IPS-18c (cell line): Measurements from ENCODE around the gene SLC66A3.
A peak's percentile ranks its signal among the peaks of the same experiment; 100 is the strongest.

Experiments used
- H3K4me3 ChIP-seq: 2 replicates; pipeline ENCODE4 v1.7.0; 2013; ENCODE audit warnings: low read depth, mild to moderate bottlenecking, low read length, moderate library complexity; ENCODE audit not compliant: insufficient read depth
- H3K9me3 ChIP-seq: one replicate; pipeline ENCODE4 v1.6.1; 2013; ENCODE audit warnings: mild to moderate bottlenecking, low read length, moderate library complexity; ENCODE audit not compliant: control insufficient read depth, insufficient read depth

Gene SLC66A3

GRCh38 chr2:11132036-11132671, 23.1 kb upstream of the SLC66A3 start:
- Histone ChIP-seq H3K4me3 (no peak overlapping the region), H3K9me3 (no peaks in the 10 kb centered on the region)

- peak overlapping the region; percentile 61 for H3K4me3 ChIP-seq
- H3K9me3 ChIP-seq: no peaks in the 10 kb centered on the region
These were observed 21.9 kb upstream of the SLC66A3 start for GRCh38 chr2:11133238-11133935.

GRCh38 chr2:11133936-11134320, 21.3 kb upstream of the SLC66A3 start:
- no peaks in the 10 kb centered on the region for H3K9me3 ChIP-seq
- H3K4me3 ChIP-seq: no peak overlapping the region; the same call in 1 of the 2 replicates

DNA sequence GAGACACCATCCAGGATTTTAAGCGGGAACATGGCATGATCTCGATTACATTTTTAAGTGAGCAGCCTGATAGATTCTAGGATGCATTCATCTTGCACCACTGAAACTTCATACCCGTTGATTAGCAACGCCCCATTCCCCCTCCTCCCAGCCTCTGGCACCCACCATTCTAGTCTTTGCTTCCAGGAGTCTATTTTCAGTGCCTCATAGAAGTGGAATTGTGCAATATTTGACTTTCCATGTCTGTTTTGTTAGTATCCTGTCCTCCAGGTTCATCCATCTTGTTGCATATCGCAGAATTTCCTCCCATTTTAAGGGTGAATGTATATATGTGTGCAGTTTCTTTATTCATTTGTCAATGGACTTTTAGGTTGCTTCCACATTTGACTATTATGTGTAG, 20.9 kb upstream of the SLC66A3 start:
- Histone ChIP-seq H3K9me3 (peaks cover 2% of the 10 kb centered on the region), H3K4me3 (no peak overlapping the region)

DNA sequence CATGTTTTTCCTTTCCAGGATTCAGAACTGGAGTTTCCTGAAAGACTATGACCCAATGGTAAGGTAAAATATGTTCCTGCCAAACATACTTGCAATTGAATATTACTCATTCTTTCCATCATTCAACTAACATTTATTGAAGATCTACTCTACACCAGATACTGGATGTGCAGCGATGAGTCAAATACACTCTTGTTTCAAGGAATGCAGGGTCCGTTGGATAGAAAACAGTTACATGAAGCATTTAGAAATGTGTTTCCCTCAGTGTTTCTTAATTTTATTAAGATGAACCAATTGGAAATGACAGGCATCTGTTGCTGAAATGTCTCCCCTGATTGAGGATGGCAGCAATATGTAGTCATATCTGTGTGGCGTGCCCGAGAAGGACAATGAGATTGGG, 14.8 kb upstream of the SLC66A3 start:
- peaks cover 2% of the 10 kb centered on the region for H3K9me3 ChIP-seq
- no peak overlapping the region for H3K4me3 ChIP-seq

DNA sequence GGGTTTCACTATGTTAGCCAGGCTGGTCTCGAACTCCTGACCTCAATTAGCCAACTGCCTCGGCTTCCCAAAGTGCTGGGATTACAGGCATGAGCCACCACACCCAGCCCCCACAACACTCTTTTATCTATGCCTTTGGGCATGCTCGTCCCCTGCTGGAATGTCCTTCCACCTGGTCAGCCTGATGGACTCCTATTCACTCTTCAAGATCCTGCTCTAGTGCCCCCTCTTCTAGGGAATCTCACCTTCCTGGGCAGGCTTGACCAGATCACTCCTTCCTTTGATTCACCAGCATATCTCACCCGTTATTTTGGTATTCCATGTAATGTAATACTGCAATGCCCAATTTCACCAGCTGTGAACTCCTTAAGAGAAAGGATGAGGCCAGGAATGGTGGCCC, 13.9 kb upstream of the SLC66A3 start:
- Histone ChIP-seq H3K9me3 (peaks cover 2% of the 10 kb centered on the region), H3K4me3 (no peak overlapping the region)

- no peak overlapping the region for H3K4me3 ChIP-seq
- H3K9me3 ChIP-seq: peaks cover 2% of the 10 kb centered on the region
These were observed 12.9 kb upstream of the SLC66A3 start for GRCh38 chr2:11142330-11142729.

GRCh38 chr2:11142987-11143386, 12.3 kb upstream of the SLC66A3 start:
- H3K9me3 ChIP-seq: peaks cover 2% of the 10 kb centered on the region

GRCh38 chr2:11144077-11144737, 11.1 kb upstream of the SLC66A3 start:
- peaks cover under 1% of the 10 kb centered on the region for H3K9me3 ChIP-seq
- no peak overlapping the region for H3K4me3 ChIP-seq

More at GRCh38 chr2:11142987-11143386, 12.3 kb upstream of the SLC66A3 start:
- no peak overlapping the region for H3K4me3 ChIP-seq

DNA sequence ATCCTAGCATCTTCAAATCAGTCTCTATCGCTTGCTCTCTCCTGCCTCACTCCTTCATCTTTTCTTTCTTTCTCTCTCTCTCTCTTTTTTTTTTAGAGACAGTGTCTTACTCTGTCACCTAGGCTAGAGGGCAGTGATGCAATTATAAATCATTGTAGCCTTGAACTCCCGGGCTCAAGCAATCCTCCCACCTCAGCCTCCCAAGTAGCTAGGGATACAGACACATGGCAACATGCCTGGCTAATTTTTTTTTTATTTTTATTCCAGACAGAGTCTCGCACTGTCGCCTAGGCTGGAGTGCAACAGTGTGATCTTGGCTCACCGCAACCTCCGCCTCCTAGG, 10.6 kb upstream of the SLC66A3 start:
- Histone ChIP-seq H3K9me3 (no peaks in the 10 kb centered on the region), H3K4me3 (no peak overlapping the region)

GRCh38 chr2:11145350-11145749, 9.9 kb upstream of the SLC66A3 start:
- Histone ChIP-seq H3K4me3 (no peak overlapping the region), H3K9me3 (no peaks in the 10 kb centered on the region)

GRCh38 chr2:11146076-11146475, 9.2 kb upstream of the SLC66A3 start:
- no peaks in the 10 kb centered on the region for H3K9me3 ChIP-seq
- H3K4me3 ChIP-seq: no peak overlapping the region

GRCh38 chr2:11147263-11147662, 8.0 kb upstream of the SLC66A3 start:
- no peak overlapping the region for H3K4me3 ChIP-seq
- no peaks in the 10 kb centered on the region for H3K9me3 ChIP-seq

DNA sequence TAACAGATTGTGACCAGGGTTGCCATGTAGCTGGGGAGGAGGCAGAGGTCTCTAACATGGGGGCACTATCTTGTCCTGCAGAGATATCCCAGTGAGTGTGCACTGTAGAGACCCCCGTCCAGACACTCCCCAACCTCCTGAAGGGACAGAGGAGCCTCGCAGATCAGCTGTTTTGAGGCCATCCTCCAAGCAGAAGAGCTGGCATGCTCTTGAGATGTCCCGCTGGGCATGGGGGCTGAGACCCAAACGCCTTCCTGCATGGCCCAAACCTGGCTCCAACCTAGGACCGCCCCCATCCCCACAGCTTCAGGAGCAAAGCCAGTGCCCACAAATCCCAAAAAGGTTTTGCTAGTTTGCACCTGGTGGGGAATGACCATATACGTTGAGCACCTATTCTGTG, 2.7 kb upstream of the SLC66A3 start:
- no peak overlapping the region for H3K4me3 ChIP-seq
- no peaks in the 10 kb centered on the region for H3K9me3 ChIP-seq

DNA sequence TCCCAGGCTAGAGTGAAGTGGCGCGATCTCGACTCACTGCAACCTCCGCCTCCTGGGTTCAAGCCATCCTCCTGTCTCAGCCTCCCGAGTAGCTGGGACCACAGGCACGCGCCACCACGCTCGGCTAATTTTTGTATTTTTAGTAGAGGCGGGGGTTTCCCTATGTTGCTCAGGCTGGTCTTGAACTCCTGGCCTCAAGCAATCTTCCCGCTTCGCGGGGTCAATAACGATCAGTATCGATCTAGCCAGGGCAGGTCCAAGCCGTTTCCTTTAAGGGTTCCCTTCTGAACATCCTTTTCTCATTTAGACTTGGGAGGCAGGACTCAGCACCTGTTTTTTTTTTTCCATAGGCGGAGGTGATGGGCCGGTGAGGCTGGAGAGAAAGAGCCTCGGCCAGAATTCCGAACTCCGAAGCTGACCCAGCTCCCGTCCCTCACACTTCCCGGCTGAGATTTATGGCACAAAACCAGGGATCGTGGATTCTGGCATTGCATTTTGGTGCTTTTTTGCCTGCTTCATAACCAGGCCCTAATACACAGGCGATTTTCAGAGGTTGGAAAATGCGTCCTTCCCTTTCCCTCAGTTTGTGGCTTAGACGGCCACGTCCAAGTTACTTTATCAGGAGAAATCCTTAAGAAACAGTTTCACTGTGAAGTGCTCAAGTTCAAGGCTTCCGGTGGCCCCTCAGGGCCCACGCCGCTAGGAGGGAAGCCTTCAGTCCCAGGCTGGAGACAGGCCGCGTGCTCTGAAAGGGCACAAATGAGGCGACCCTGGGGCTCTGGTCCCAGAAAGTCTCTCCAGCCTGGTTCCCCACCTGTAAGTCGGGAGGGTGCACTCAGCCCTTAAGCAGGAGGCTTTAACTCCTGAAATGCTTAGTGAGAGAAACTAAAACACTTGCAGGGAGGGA, 998 bp upstream of the SLC66A3 start:
- Histone ChIP-seq H3K4me3 (peak overlapping the region; percentile 57), H3K9me3 (no peaks in the 10 kb centered on the region)

GRCh38 chr2:11154923-11155380, 315 bp upstream of the SLC66A3 start:
- peak overlapping the region; percentile 57 for H3K4me3 ChIP-seq

GRCh38 chr2:11156396-11157075, 1.3 kb downstream of the SLC66A3 start:
- no peaks in the 10 kb centered on the region for H3K9me3 ChIP-seq
- H3K4me3 ChIP-seq: no peak overlapping the region

More at GRCh38 chr2:11154923-11155380, 315 bp upstream of the SLC66A3 start:
- no peaks in the 10 kb centered on the region for H3K9me3 ChIP-seq
